A673 (cell line): Measurements from ENCODE around the gene SLC35F1. TPM values are rescaled to one million over a fixed set of nuclear protein-coding genes. Genes with fewer than 3 reads are reported as not detected.

Experiments
- BruUV-seq: library from RNA; stranded (reverse); fragments of 400-500 nt; replicated peaks from 2 replicates; lab custom pipeline; 2021; lab: Mats Ljungman, UMichigan
- CTCF ChIA-PET: fragments of 300-600 bp; sonication (Branson Sonifier 250); formaldehyde crosslinking; loops from one replicate; lab custom pipeline; 2022; ENCODE audit warnings: antibody characterized with exemption; lab: Charles Lee
- POLR2A ChIA-PET: fragments of 300-600 bp; sonication (Branson Sonifier 250); formaldehyde crosslinking; loops from one replicate; lab custom pipeline; 2022; ENCODE audit warnings: antibody characterized with exemption; ENCODE audit not compliant: low non-redundant PET; lab: Charles Lee
- DNase-seq: peaks from one replicate; pipeline ENCODE4 v3.0.0-alpha.2; 2015; ENCODE audit warnings: low spot score
- H3K27ac ChIP-seq: fragments of 200-600 bp; sonication (generic); 2 replicates; pipeline ENCODE4 v1.5.1; 2016; ENCODE audit warnings: mixed run types, low read depth, mild to moderate bottlenecking, mixed read lengths, antibody characterized with exemption, low read length; ENCODE audit not compliant: poor library complexity, severe bottlenecking
- H3K27me3 ChIP-seq: fragments of 200-600 bp; sonication (generic); replicated peaks from 2 replicates; pipeline ENCODE4 v1.6.1; 2017; ENCODE audit warnings: mixed run types, low read depth, mild to moderate bottlenecking, mixed read lengths, antibody characterized with exemption, low read length; ENCODE audit not compliant: insufficient read depth, poor library complexity
- H3K36me3 ChIP-seq: fragments of 200-600 bp; sonication (generic); 2 replicates; pipeline ENCODE4 v1.6.1; 2016; ENCODE audit warnings: mixed run types, mild to moderate bottlenecking, mixed read lengths, antibody characterized with exemption, low read length; ENCODE audit not compliant: insufficient read depth, poor library complexity, severe bottlenecking
- H3K4me1 ChIP-seq: fragments of 200-600 bp; sonication (generic); 2 replicates; pipeline ENCODE4 v1.6.1; 2017; ENCODE audit warnings: mixed run types, mild to moderate bottlenecking, mixed read lengths, antibody characterized with exemption, low read length; ENCODE audit not compliant: insufficient read depth, poor library complexity, severe bottlenecking
- H3K4me3 ChIP-seq: fragments of 200-600 bp; sonication (generic); 2 replicates; pipeline ENCODE4 v1.5.1; 2016; ENCODE audit warnings: low read depth, mixed run types, mild to moderate bottlenecking, mixed read lengths, low read length; ENCODE audit not compliant: poor library complexity, severe bottlenecking
- H3K9me3 ChIP-seq: fragments of 200-600 bp; sonication (generic); 2 replicates; pipeline ENCODE4 v1.6.1; 2016; ENCODE audit warnings: mixed run types, low read depth, mild to moderate bottlenecking, mixed read lengths, antibody characterized with exemption, low read length; ENCODE audit not compliant: poor library complexity, severe bottlenecking
- CTCF ChIP-seq: fragments of 300-800, 200-600 bp; sonication (generic); conservative IDR thresholded peaks from 2 replicates; pipeline ENCODE4 v1.5.1; 2017; ENCODE audit warnings: low read depth, mild to moderate bottlenecking, antibody characterized with exemption, low read length, moderate library complexity, mixed read lengths
- EZH2 ChIP-seq: fragments of 200-600 bp; sonication (generic); IDR thresholded peaks from 2 replicates; pipeline ENCODE4 v1.6.1; 2017; ENCODE audit warnings: borderline replicate concordance, low read depth, mild to moderate bottlenecking, mixed read lengths, antibody characterized with exemption, low read length; ENCODE audit not compliant: poor library complexity, severe bottlenecking
- intact Hi-C: fragments of 100-400 bp; cut with micrococcal nuclease; formaldehyde crosslinking; loops from one replicate; pipeline ENCODE4 v1.10.0; 2022; ENCODE audit not compliant: unreplicated experiment
- total RNA-seq: library from RNA; stranded (reverse); gene quantifications from 2 replicates; pipeline ENCODE4 v1.2.3, GENCODE V29; 2021

The SLC35F1 gene
- total RNA-seq, 1 experiment from 2014 or later = 5.3 TPM

- peaks cover 8% of the 10 kb centered on the region for H3K27me3 ChIP-seq
- no peak for DNase-seq
- BruUV-seq = no TSS peak
- no peak overlapping the region for H3K27ac ChIP-seq
- intact Hi-C loops = no loop called here
- ChIA-PET POLR2A (no interaction called here), CTCF (no interaction called here)
- TF ChIP-seq EZH2 = no peak
- TF ChIP-seq CTCF = no peak
- H3K36me3 ChIP-seq = no peaks in the 10 kb centered on the region
- no peaks in the 10 kb centered on the region for H3K4me1 ChIP-seq
- H3K9me3 ChIP-seq = no peaks in the 10 kb centered on the region
- no peak overlapping the region for H3K4me3 ChIP-seq
These were observed 16.9 kb upstream of the SLC35F1 start for GRCh38 chr6:117890172-117890571.

DNA sequence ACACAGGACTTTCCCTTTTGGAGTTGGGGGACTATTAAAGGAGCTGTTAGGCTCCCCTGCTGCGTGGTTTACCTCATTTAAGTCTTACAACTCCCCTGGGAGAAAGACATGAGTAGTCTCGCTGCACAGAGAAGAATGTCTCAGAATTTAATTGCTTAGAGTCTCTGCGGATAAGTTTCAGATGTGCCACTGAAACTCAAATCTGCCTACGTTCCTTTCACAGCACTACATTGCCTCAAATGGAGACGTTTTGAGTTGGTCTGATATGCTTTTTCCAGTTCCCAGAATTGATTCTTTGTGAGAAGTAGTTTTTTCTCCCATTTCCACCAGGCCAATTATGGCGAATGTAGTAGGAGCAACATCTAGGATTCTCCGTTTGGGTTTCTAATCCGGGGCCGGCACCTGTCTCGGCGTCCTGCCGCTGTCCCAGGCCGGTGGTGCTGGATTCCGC, 532 bp upstream of the SLC35F1 start:
- peak; percentile 72 for DNase-seq
- BruUV-seq = no TSS peak
- ChIA-PET CTCF (no interaction called here), POLR2A (no interaction called here)
- H3K4me1 ChIP-seq = peaks cover 15% of the 10 kb centered on the region
- no peak overlapping the region for H3K27ac ChIP-seq
- H3K36me3 ChIP-seq = no peaks in the 10 kb centered on the region
- intact Hi-C loops = loop anchor here (5.0 kb wide), 1 partner anchor 341 kb away; no protein-coding TSS in a partner anchor
- TF ChIP-seq EZH2 = no peak
- no peak for TF ChIP-seq CTCF
- peaks cover 72% of the 10 kb centered on the region for H3K27me3 ChIP-seq
- peak overlapping the region; percentile 60 for H3K4me3 ChIP-seq
- no peaks in the 10 kb centered on the region for H3K9me3 ChIP-seq

GRCh38 chr6:117907601-117908245, 659 bp downstream of the SLC35F1 start:
- no peak overlapping the region for H3K27ac ChIP-seq
- peak overlapping the region; percentile 60 for H3K4me3 ChIP-seq
- BruUV-seq = no TSS peak
- TF ChIP-seq EZH2 (peak; percentile 4), CTCF (no peak)
- peaks cover 15% of the 10 kb centered on the region for H3K4me1 ChIP-seq
- H3K27me3 ChIP-seq = peaks cover 63% of the 10 kb centered on the region
- no peaks in the 10 kb centered on the region for H3K9me3 ChIP-seq
- intact Hi-C loops = loop anchor here (5.0 kb wide), 1 partner anchor 340 kb away; no protein-coding TSS in a partner anchor
- H3K36me3 ChIP-seq = no peaks in the 10 kb centered on the region
- DNase-seq = peak; percentile 25
- CTCF ChIA-PET = interaction anchor here (1.2 kb wide), 1 partner anchor 12 kb away, joined by 7 read pairs; no protein-coding TSS in a partner anchor
- POLR2A ChIA-PET = no interaction called here
